WTC11 (cell line): ENCODE results near the gene PSMD6. TPM values are rescaled to one million over a fixed set of nuclear protein-coding genes. Genes with fewer than 3 reads are reported as not detected.

Experiments
- ATAC-seq: fragments of 200-7000 bp; cut with Tn5 transposase; 2 replicates; pipeline ENCODE4 v1.10.0; 2021; ENCODE audit warnings: mild to moderate bottlenecking, moderate library complexity
- CTCF ChIA-PET: fragments of 300-600 bp; sonication (Branson Sonifier 250); formaldehyde crosslinking; loops from one replicate; lab custom pipeline; 2021; ENCODE audit warnings: antibody characterized with exemption; lab: Charles Lee
- POLR2A ChIA-PET: fragments of 350-600 bp; sonication (Branson Sonifier 250); formaldehyde crosslinking; loops from one replicate; lab custom pipeline; 2021; ENCODE audit warnings: antibody characterized with exemption; lab: Charles Lee
- DNase-seq: peaks from one replicate; pipeline ENCODE4 v3.0.0; 2021; ENCODE audit warnings: low spot score
- H3K27ac Mint-ChIP-seq: 2 replicates; pipeline ENCODE4 v1.8.0; 2021; ENCODE audit warnings: mixed read lengths
- H3K27me3 Mint-ChIP-seq: 2 replicates; pipeline ENCODE4 v1.8.0; 2021; ENCODE audit warnings: low read depth, mild to moderate bottlenecking, moderate library complexity, mixed read lengths
- H3K36me3 Mint-ChIP-seq: 2 replicates; pipeline ENCODE4 v1.8.0; 2021; ENCODE audit warnings: mixed read lengths
- H3K4me1 Mint-ChIP-seq: 2 replicates; pipeline ENCODE4 v1.8.0; 2022; ENCODE audit warnings: mixed read lengths
- H3K4me3 Mint-ChIP-seq: 2 replicates; pipeline ENCODE4 v1.8.0; 2021; ENCODE audit warnings: mild to moderate bottlenecking, moderate library complexity, mixed read lengths
- H3K9me3 Mint-ChIP-seq: 2 replicates; pipeline ENCODE4 v1.8.0; 2021; ENCODE audit warnings: mixed read lengths
- AR ChIP-seq: fragments of 250-450 bp; sonication (Bioruptor Pico); IDR thresholded peaks from 2 replicates; pipeline ENCODE4 v1.9.0; 2021; ENCODE audit warnings: mild to moderate bottlenecking
- ARID4B ChIP-seq: sonication (generic); formaldehyde crosslinking; IDR thresholded peaks from 2 replicates; pipeline ENCODE4 v1.8.0; 2023; ENCODE audit warnings: missing genetic modification reagents, mild to moderate bottlenecking, borderline replicate concordance
- ATF2 ChIP-seq: sonication (generic); formaldehyde crosslinking; IDR thresholded peaks from 2 replicates; pipeline ENCODE4 v1.8.1; 2022; ENCODE audit warnings: low read depth, missing genetic modification reagents, borderline replicate concordance
- CREM ChIP-seq: sonication (generic); formaldehyde crosslinking; IDR thresholded peaks from 2 replicates; pipeline ENCODE4 v1.8.1; 2022; ENCODE audit warnings: mild to moderate bottlenecking, missing genetic modification reagents, moderate library complexity
- E2F4 ChIP-seq: sonication (generic); formaldehyde crosslinking; IDR thresholded peaks from 2 replicates; pipeline ENCODE4 v1.8.1; 2022; ENCODE audit warnings: low read depth, mild to moderate bottlenecking, moderate library complexity, missing genetic modification reagents, borderline replicate concordance
- FOXP4 ChIP-seq: sonication (generic); formaldehyde crosslinking; IDR thresholded peaks from 2 replicates; pipeline ENCODE4 v1.8.0; 2022; ENCODE audit warnings: mild to moderate bottlenecking, missing genetic modification reagents
- GRHL2 ChIP-seq: fragments of 250-450 bp; sonication (Bioruptor Pico); IDR thresholded peaks from 2 replicates; pipeline ENCODE4 v1.8.0; 2022; ENCODE audit warnings: mild to moderate bottlenecking, moderate library complexity; ENCODE audit not compliant: insufficient replicate concordance, severe bottlenecking
- IRF1 ChIP-seq: sonication (generic); formaldehyde crosslinking; IDR thresholded peaks from 2 replicates; pipeline ENCODE4 v1.8.0; 2023; ENCODE audit warnings: missing genetic modification reagents
- IRF2 ChIP-seq: sonication (generic); formaldehyde crosslinking; IDR thresholded peaks from 2 replicates; pipeline ENCODE4 v1.8.0; 2022; ENCODE audit warnings: low read depth, missing genetic modification reagents, borderline replicate concordance
- NR1H2 ChIP-seq: sonication (generic); formaldehyde crosslinking; IDR thresholded peaks from 2 replicates; pipeline ENCODE4 v1.9.0; 2021; ENCODE audit warnings: mild to moderate bottlenecking, moderate library complexity, missing genetic modification reagents
- NR2C2 ChIP-seq: sonication (generic); formaldehyde crosslinking; IDR thresholded peaks from 2 replicates; pipeline ENCODE4 v1.8.0; 2022; ENCODE audit warnings: mild to moderate bottlenecking, missing genetic modification reagents
- OVOL2 ChIP-seq: fragments of 250-450 bp; sonication (Bioruptor Pico); IDR thresholded peaks from 2 replicates; pipeline ENCODE4 v1.9.0; 2021; ENCODE audit warnings: mild to moderate bottlenecking, borderline replicate concordance
- SOX15 ChIP-seq: fragments of 250-450 bp; sonication (Bioruptor Pico); IDR thresholded peaks from 2 replicates; pipeline ENCODE4 v1.9.0; 2021; ENCODE audit warnings: mild to moderate bottlenecking
- SP1 ChIP-seq: sonication (generic); formaldehyde crosslinking; conservative IDR thresholded peaks from 2 replicates; pipeline ENCODE4 v1.8.1; 2022; ENCODE audit warnings: missing genetic modification reagents
- TCF7 ChIP-seq: sonication (generic); formaldehyde crosslinking; IDR thresholded peaks from 2 replicates; pipeline ENCODE4 v1.8.0; 2022; ENCODE audit warnings: mild to moderate bottlenecking, low read depth, missing genetic modification reagents, moderate library complexity
- ZBTB21 ChIP-seq: sonication (generic); formaldehyde crosslinking; IDR thresholded peaks from 2 replicates; pipeline ENCODE4 v1.8.1; 2023; ENCODE audit warnings: mild to moderate bottlenecking, missing genetic modification reagents, borderline replicate concordance
- ZNF121 ChIP-seq: sonication (generic); formaldehyde crosslinking; IDR thresholded peaks from 2 replicates; pipeline ENCODE4 v1.8.0; 2023; ENCODE audit warnings: missing genetic modification reagents
- ZNF219 ChIP-seq: sonication (generic); formaldehyde crosslinking; IDR thresholded peaks from 2 replicates; pipeline ENCODE4 v1.8.0; 2023; ENCODE audit warnings: missing genetic modification reagents, mild to moderate bottlenecking, borderline replicate concordance
- ZNF317 ChIP-seq: sonication (generic); formaldehyde crosslinking; IDR thresholded peaks from 2 replicates; pipeline ENCODE4 v1.8.1; 2023; ENCODE audit warnings: low read depth, mild to moderate bottlenecking, moderate library complexity, missing genetic modification reagents, borderline replicate concordance
- ZNF425 ChIP-seq: fragments of 250-450 bp; sonication (Bioruptor Pico); conservative IDR thresholded peaks from 2 replicates; pipeline ENCODE4 v1.9.0; 2021; ENCODE audit warnings: mild to moderate bottlenecking
- total RNA-seq: library from RNA; stranded (reverse); gene quantifications from 3 replicates; pipeline ENCODE4 v1.2.3, GENCODE V29; 2021

PSMD6 gene
- total RNA-seq, 1 experiment from 2014 or later: 105 TPM

GRCh38 chr3:64053581-64053980, 30.3 kb upstream of the PSMD6 start:
- no peak for TF ChIP-seq IRF2 (CRISPR knock-in tag)
- TF ChIP-seq AR (CRISPR knock-in tag): no peak
- TF ChIP-seq NR1H2 (CRISPR knock-in tag): no peak
- TF ChIP-seq ZNF317: no peak
- no peak for TF ChIP-seq ZNF121 (CRISPR knock-in tag)
- TF ChIP-seq SP1 (CRISPR knock-in tag): no peak
- no peak for TF ChIP-seq CREM (CRISPR knock-in tag)
- TF ChIP-seq FOXP4: no peak
- TF ChIP-seq IRF1: no peak
- DNase-seq (no peak), ATAC-seq (no peak)
- Mint-ChIP-seq H3K4me1 (peaks cover 18% of the 10 kb centered on the region), H3K4me3 (no peak overlapping the region), H3K9me3 (no peaks in the 10 kb centered on the region), H3K27me3 (no peaks in the 10 kb centered on the region), H3K27ac (no peak overlapping the region), H3K36me3 (no peaks in the 10 kb centered on the region)
- ChIA-PET CTCF (interaction anchor here (0.7 to 1.1 kb wide), 3 partner anchors 23 to 114 kb away, joined by 3 to 4 read pairs (median 3); partner anchors contain the start of gene PSMD6), POLR2A (no interaction called here)

GRCh38 chr3:64053117-64053516, 29.8 kb upstream of the PSMD6 start:
- H3K27me3 Mint-ChIP-seq: no peaks in the 10 kb centered on the region
- no peaks in the 10 kb centered on the region for H3K36me3 Mint-ChIP-seq
- ChIA-PET CTCF (interaction anchor here (0.7 to 0.9 kb wide), 2 partner anchors 23 to 114 kb away, joined by 3 to 4 read pairs; no protein-coding TSS in a partner anchor), POLR2A (no interaction called here)
- DNase-seq (no peak), ATAC-seq (no peak)
- H3K4me1 Mint-ChIP-seq: peaks cover 23% of the 10 kb centered on the region
- H3K4me3 Mint-ChIP-seq: no peak overlapping the region
- no peaks in the 10 kb centered on the region for H3K9me3 Mint-ChIP-seq
- no peak overlapping the region for H3K27ac Mint-ChIP-seq
- TF ChIP-seq OVOL2 (CRISPR knock-in tag): no peak
- no peak for TF ChIP-seq SOX15 (CRISPR knock-in tag)
- TF ChIP-seq SP1 (CRISPR knock-in tag): no peak
- TF ChIP-seq ATF2 (CRISPR knock-in tag): no peak
- no peak for TF ChIP-seq ZNF219 (CRISPR knock-in tag)
- TF ChIP-seq TCF7 (CRISPR knock-in tag): no peak
- no peak for TF ChIP-seq GRHL2 (CRISPR knock-in tag)
- TF ChIP-seq NR1H2 (CRISPR knock-in tag): no peak
- TF ChIP-seq E2F4 (CRISPR knock-in tag): no peak
- no peak for TF ChIP-seq NR2C2 (CRISPR knock-in tag)
- no peak for TF ChIP-seq ARID4B (CRISPR knock-in tag)
- TF ChIP-seq ZNF425: no peak
- no peak for TF ChIP-seq ZBTB21
